H1 (cell line): ENCODE results near the gene UNC80. TPM values are rescaled to one million over a fixed set of nuclear protein-coding genes. Genes with fewer than 3 reads are reported as not detected.

Experiments used
- CTCF ChIA-PET: fragments of 300-600 bp; sonication (Branson Sonifier 250); formaldehyde crosslinking; loops from one replicate; lab custom pipeline; 2021; ENCODE audit not compliant: partially characterized antibody; lab: Charles Lee
- POLR2A ChIA-PET: fragments of 300-600 bp; sonication (Branson Sonifier 250); formaldehyde crosslinking; loops from one replicate; lab custom pipeline; 2021; ENCODE audit warnings: inconsistent platforms; ENCODE audit not compliant: partially characterized antibody; lab: Charles Lee
- DNase-seq, 2 experiments: peaks; one replicate each; pipeline versions ENCODE4 v3.0.0 to v3.0.0-alpha.2; 2010 to 2022; ENCODE audit warnings: low spot score in 2 of 2, low read depth in 1 of 2, mixed read lengths in 1 of 2
- FAIRE-seq: peaks from 2 replicates; lab custom pipeline; 2011; peaks lifted over from hg19 to GRCh38; lab: Jason Lieb, UNC
- H2AFZ ChIP-seq: 2 replicates; pipeline ENCODE4 v1.8.1; 2012; ENCODE audit warnings: low read length, inconsistent platforms
- H2AK5ac ChIP-seq: 2 replicates; pipeline ENCODE4 v1.6.1; 2013; ENCODE audit warnings: low read depth, low read length
- H2BK120ac ChIP-seq: replicated peaks from 2 replicates; pipeline ENCODE3; 2013; ENCODE audit warnings: low read depth, low read length, inconsistent platforms
- H2BK12ac ChIP-seq: 2 replicates; pipeline ENCODE4 v1.6.1; 2013; ENCODE audit warnings: low read depth, low read length
- H2BK15ac ChIP-seq: 2 replicates; pipeline ENCODE4 v1.6.1; 2013; ENCODE audit warnings: low read length
- H2BK20ac ChIP-seq: 2 replicates; pipeline ENCODE4 v1.6.1; 2013; ENCODE audit warnings: low read length
- H2BK5ac ChIP-seq: 2 replicates; pipeline ENCODE4 v1.6.1; 2013; ENCODE audit warnings: low read depth, low read length
- H3K14ac ChIP-seq: 2 replicates; pipeline ENCODE4 v1.6.1; 2013; ENCODE audit warnings: inconsistent platforms; ENCODE audit not compliant: insufficient read length
- H3K18ac ChIP-seq: 2 replicates; pipeline ENCODE4 v1.6.1; 2013; ENCODE audit warnings: low read length; ENCODE audit errors: extremely low read depth
- H3K23ac ChIP-seq: 2 replicates; pipeline ENCODE4 v1.6.1; 2013; ENCODE audit warnings: inconsistent platforms; ENCODE audit not compliant: insufficient read length
- H3K23me2 ChIP-seq: 2 replicates; pipeline ENCODE4 v1.6.1; 2013; ENCODE audit warnings: low read depth, low read length
- H3K27ac ChIP-seq: 2 replicates; pipeline ENCODE4 v1.6.1; 2011; ENCODE audit warnings: low read depth, low read length, inconsistent platforms
- H3K27me3 ChIP-seq, 4 experiments: replicated peaks in 1 of 4; 1 replicate in 1 of 4; 2 replicates in 3 of 4; pipeline versions ENCODE4 v1.6.1 to v1.8.1; 2011 to 2013; ENCODE audit warnings: low read length in 3 of 4, mild to moderate bottlenecking in 3 of 4, inconsistent platforms in 2 of 4, mixed read lengths in 2 of 4, moderate library complexity in 1 of 4; ENCODE audit not compliant: control insufficient read depth in 3 of 4, insufficient read depth in 3 of 4; ENCODE audit errors: extremely low read depth in 1 of 4
- H3K36me3 ChIP-seq, 4 experiments: 2 replicates each; pipeline versions ENCODE4 v1.6.1 to v1.8.1; 2011 to 2013; ENCODE audit warnings: mild to moderate bottlenecking in 4 of 4, low read length in 3 of 4, moderate library complexity in 2 of 4, control low read depth in 1 of 4, inconsistent platforms in 1 of 4; ENCODE audit not compliant: insufficient read depth in 4 of 4, control insufficient read depth in 2 of 4
- H3K4ac ChIP-seq: replicated peaks from 2 replicates; pipeline ENCODE3; 2013; ENCODE audit warnings: low read length, low read depth, mixed read lengths, inconsistent platforms; ENCODE audit not compliant: insufficient read length
- H3K4me1 ChIP-seq, 4 experiments: replicated peaks in 1 of 4; 1 replicate in 1 of 4; 2 replicates in 3 of 4; pipeline versions ENCODE4 v1.6.1 to v1.8.1; 2011 to 2013; ENCODE audit warnings: low read length in 3 of 4, inconsistent platforms in 2 of 4, mixed read lengths in 1 of 4; ENCODE audit not compliant: insufficient read depth in 4 of 4, control insufficient read depth in 3 of 4
- H3K4me2 ChIP-seq, 2 experiments: 2 replicates each; pipeline versions ENCODE4 v1.6.1 to v1.8.1; 2011 to 2013; ENCODE audit warnings: low read depth in 2 of 2, low read length in 2 of 2, control low read depth in 1 of 2, inconsistent platforms in 1 of 2, mild to moderate bottlenecking in 1 of 2; ENCODE audit not compliant: insufficient read depth in 1 of 2
- H3K4me3 ChIP-seq, 4 experiments: fragments of 200-600, 300-600 bp in 1 of 4; sonication (generic), shearing (Covaris generic), sonication (Bioruptor Twin) in 1 of 4; 2 replicates each; pipeline versions ENCODE4 v1.5.1 to v1.8.1; 2011 to 2016; ENCODE audit warnings: low read length in 4 of 4, low read depth in 3 of 4, control low read depth in 2 of 4, inconsistent platforms in 2 of 4, mild to moderate bottlenecking in 2 of 4, mixed read lengths in 1 of 4, moderate library complexity in 1 of 4; ENCODE audit not compliant: insufficient read depth in 2 of 4; ENCODE audit errors: extremely low read depth in 1 of 4
- H3K56ac ChIP-seq: replicated peaks from 2 replicates; pipeline ENCODE3; 2013; ENCODE audit warnings: low read depth, mild to moderate bottlenecking, mixed read lengths, low read length, inconsistent platforms; ENCODE audit not compliant: insufficient read length
- H3K79me1 ChIP-seq: 2 replicates; pipeline ENCODE4 v1.6.1; 2013; ENCODE audit warnings: low read depth, low read length, control low read depth
- H3K79me2 ChIP-seq, 2 experiments: 2 replicates each; pipeline versions ENCODE4 v1.6.1 to v1.8.1; 2012 to 2013; ENCODE audit warnings: low read length in 2 of 2, mild to moderate bottlenecking in 2 of 2, inconsistent platforms in 1 of 2; ENCODE audit not compliant: insufficient read depth in 2 of 2, control insufficient read depth in 1 of 2
- H3K9ac ChIP-seq, 4 experiments: replicated peaks in 1 of 4; 1 replicate in 1 of 4; 2 replicates in 3 of 4; pipeline versions ENCODE4 v1.6.1 to v1.8.1; 2011 to 2013; ENCODE audit warnings: low read depth in 3 of 4, low read length in 3 of 4, control low read depth in 2 of 4, mild to moderate bottlenecking in 2 of 4, moderate library complexity in 2 of 4, inconsistent platforms in 1 of 4; ENCODE audit errors: extremely low read depth in 1 of 4
- H3K9me3 ChIP-seq, 2 experiments: 2 replicates each; pipeline versions ENCODE4 v1.6.1 to v1.8.1; 2012 to 2013; ENCODE audit warnings: mild to moderate bottlenecking in 2 of 2, moderate library complexity in 2 of 2, control low read depth in 1 of 2, inconsistent platforms in 1 of 2, low read depth in 1 of 2, low read length in 1 of 2, mixed read lengths in 1 of 2; ENCODE audit not compliant: insufficient read depth in 2 of 2
- H4K20me1 ChIP-seq, 2 experiments: replicated peaks in 1 of 2; 2 replicates each; pipeline versions ENCODE3 to v1.8.1; 2011 to 2013; ENCODE audit warnings: inconsistent platforms in 2 of 2, low read length in 2 of 2, mild to moderate bottlenecking in 1 of 2; ENCODE audit not compliant: insufficient read depth in 2 of 2, control insufficient read depth in 1 of 2
- H4K5ac ChIP-seq: 2 replicates; pipeline ENCODE4 v1.6.1; 2013; ENCODE audit warnings: low read length, low read depth, mixed read lengths, inconsistent platforms; ENCODE audit not compliant: insufficient read length
- H4K8ac ChIP-seq: 2 replicates; pipeline ENCODE4 v1.8.0; 2013; ENCODE audit warnings: mild to moderate bottlenecking, moderate library complexity, low read length, inconsistent platforms; ENCODE audit not compliant: insufficient read depth; ENCODE audit errors: extremely low read depth
- H4K91ac ChIP-seq: replicated peaks from 2 replicates; pipeline ENCODE3; 2013; ENCODE audit warnings: low read length, mixed read lengths, inconsistent platforms; ENCODE audit not compliant: insufficient read length
- ASH2L ChIP-seq: fragments of 200-600, 300-600 bp; sonication (generic); IDR thresholded peaks from one replicate; pipeline ENCODE4 v1.7.1; 2017; ENCODE audit warnings: low read length
- ATF2 ChIP-seq: IDR thresholded peaks from 2 replicates; pipeline ENCODE4 v1.6.1; 2012; ENCODE audit warnings: low read length, inconsistent platforms
- CEBPB ChIP-seq: IDR thresholded peaks from 2 replicates; pipeline ENCODE4 v1.6.1; 2012; ENCODE audit warnings: low read depth, low read length
- EP300 ChIP-seq, 2 experiments: IDR thresholded peaks; 1 replicate in 1 of 2; 2 replicates in 1 of 2; pipeline ENCODE4 v1.6.1; 2011 to 2012; ENCODE audit warnings: low read depth in 2 of 2, low read length in 2 of 2, mild to moderate bottlenecking in 2 of 2, borderline replicate concordance in 1 of 2, inconsistent platforms in 1 of 2, moderate library complexity in 1 of 2
- EZH2 ChIP-seq: fragments of 200-600 bp; sonication (generic); IDR thresholded peaks from 2 replicates; pipeline ENCODE4 v1.7.1; 2012; ENCODE audit warnings: low read depth, mild to moderate bottlenecking, moderate library complexity, low read length, inconsistent platforms; ENCODE audit not compliant: severe bottlenecking
- HDAC2 ChIP-seq, 2 experiments: fragments of 300-600 bp in 1 of 2; sonication (generic) in 1 of 2; IDR thresholded peaks; 2 replicates each; pipeline ENCODE4 v1.6.1; 2011 to 2012; ENCODE audit warnings: low read depth in 2 of 2, low read length in 2 of 2, mild to moderate bottlenecking in 2 of 2, moderate library complexity in 2 of 2, borderline replicate concordance in 1 of 2, inconsistent platforms in 1 of 2
- NANOG ChIP-seq: IDR thresholded peaks from 2 replicates; pipeline ENCODE4 v1.6.1; 2011; ENCODE audit warnings: low read length, low read depth, mild to moderate bottlenecking, inconsistent platforms; ENCODE audit not compliant: insufficient read depth, poor library complexity, severe bottlenecking
- TCF12 ChIP-seq: IDR thresholded peaks from 2 replicates; pipeline ENCODE4 v1.6.1; 2011; ENCODE audit warnings: low read depth, mild to moderate bottlenecking, low read length
- TEAD4 ChIP-seq: IDR thresholded peaks from 2 replicates; pipeline ENCODE4 v1.6.1; 2012; ENCODE audit warnings: low read depth, low read length, inconsistent platforms, mixed read lengths
- WGBS, 2 experiments: shearing (Covaris generic) in 1 of 2; methylation state at CpG; one replicate each; pipeline versions ENCODE4 v1.1.6 to v1.1.7; 2013 to 2015; ENCODE audit warnings: low lambda C conversion rate in 2 of 2, mixed read lengths in 2 of 2, inconsistent platforms in 1 of 2, low coverage in 1 of 2, missing lambda C conversion rate in 1 of 2; ENCODE audit not compliant: insufficient replicate concordance in 2 of 2, insufficient coverage in 1 of 2, insufficient read length in 1 of 2; ENCODE audit errors: extremely low coverage in 1 of 2, missing lambda C conversion rate in 1 of 2; 5-methylcytosine and 5-hydroxymethylcytosine counted together
- polyA plus RNA-seq, 7 experiments: library from polyadenylated mRNA; depleted of rRNA in 3 of 7; stranded (reverse) in 5 of 7; unstranded in 2 of 7; fragments of >200 nt in 5 of 7; fragments of 200-250 nt in 2 of 7; gene quantifications; 1 replicate in 5 of 7; 2 replicates in 1 of 7; 4 replicates in 1 of 7; pipeline versions ENCODE4 v1.2.1 to v1.2.3, GENCODE V29; 2011 to 2013; ENCODE audit warnings: missing spikeins in 2 of 7, mixed read lengths in 2 of 7
- total RNA-seq: library from RNA; stranded (reverse); fragmentation: NEBNext Ultra II Directional; extraction: Animal tissue kit (Norgen Biotek cat#: 25700); gene quantifications from 2 replicates; pipeline ENCODE4 v1.2.1, GENCODE V29; 2021

The UNC80 gene
- total and polyA plus RNA-seq, 2 of the 8 experiments (the other 6 are each of a cell fraction or from before 2014, with no cell fraction given) = 0.53 to 0.56 TPM

GRCh38 chr2:209864716-209865295 is 93.2 kb downstream of the UNC80 start:
- no peaks in the 10 kb centered on the region for H3K23me2 ChIP-seq
- H3K9ac ChIP-seq = no peak overlapping the region
- no peak overlapping the region; a peak in 1 of 8 replicates for H3K4me3 ChIP-seq
- H2BK20ac ChIP-seq = peak overlapping the region; percentile 86; the same call in 1 of the 2 replicates
- ChIA-PET POLR2A (no interaction called here), CTCF (no interaction called here)
- H3K9me3 ChIP-seq = 0 out of 4 replicates have a peak, but pooled peaks cover 0 to 5% of the 10 kb centered on the region in 2 experiments
- no peak overlapping the region for H4K8ac ChIP-seq
- no peaks in the 10 kb centered on the region for H4K20me1 ChIP-seq
- no peaks in the 10 kb centered on the region for H3K79me1 ChIP-seq
- H3K56ac ChIP-seq = no peak overlapping the region
- H2AFZ ChIP-seq = no peak overlapping the region
- H2BK12ac ChIP-seq = 0 out of 2 replicates have a peak overlapping the region, but pooled peaks have one; percentile 63
- H3K36me3 ChIP-seq = no peaks in the 10 kb centered on the region
- no peak overlapping the region for H2BK15ac ChIP-seq
- H3K79me2 ChIP-seq = no peaks in the 10 kb centered on the region
- 64% methylated on average over 18 of the region's 18 CpGs; no CpG with 5 or more reads in 1 of the 2 experiments for WGBS, 2 experiments
- H2BK5ac ChIP-seq = no peak overlapping the region
- no peak overlapping the region for H2BK120ac ChIP-seq
- H3K4me1 ChIP-seq = peaks cover 0 to 7% (median 0%) of the 10 kb centered on the region in 4 experiments; a peak in 2 of 7 replicates
- FAIRE-seq = no peak
- H3K4me2 ChIP-seq = peak overlapping the region; percentile 1 to 22; a peak in 2 of 4 replicates
- no peak overlapping the region for H4K5ac ChIP-seq
- H3K4ac ChIP-seq = no peak overlapping the region
- no peak overlapping the region for H4K91ac ChIP-seq
- peak; percentile 7 to 53 for DNase-seq
- H3K14ac ChIP-seq = no peak overlapping the region
- H3K27ac ChIP-seq = no peak overlapping the region
- H3K27me3 ChIP-seq = no peaks in the 10 kb centered on the region; a peak in 2 of 7 replicates
- peak overlapping the region; percentile 60; the same call in 1 of the 2 replicates for H3K18ac ChIP-seq
- no peak overlapping the region for H2AK5ac ChIP-seq
- no peak overlapping the region for H3K23ac ChIP-seq
- TF ChIP-seq ATF2 (0 out of 2 replicates have a peak, but pooled peaks have one; percentile 36), EZH2 (no peak), TCF12 (0 out of 2 replicates have a peak, but pooled peaks have one; percentile 8), CEBPB (peak; percentile 70; the same call in 1 of the 2 replicates), HDAC2 (IDR thresholded peaks at IDR 0.05; ENCODE audit: borderline replicate concordance in 1 of 2, low read depth in 2 of 2, low read length in 2 of 2) (peak in 1 of 2 experiments; percentile 42; a peak in 1 of 4 replicates), ASH2L (peak; percentile 32), EP300 (IDR thresholded peaks at IDR 0.05; ENCODE audit: borderline replicate concordance in 1 of 2, low read depth in 2 of 2, low read length in 2 of 2) (no peak), TEAD4 (peak; percentile 54; the same call in 1 of the 2 replicates), NANOG (peak; percentile 92)
